Measurements from ENCODE around the gene NLRC3.

DNA sequence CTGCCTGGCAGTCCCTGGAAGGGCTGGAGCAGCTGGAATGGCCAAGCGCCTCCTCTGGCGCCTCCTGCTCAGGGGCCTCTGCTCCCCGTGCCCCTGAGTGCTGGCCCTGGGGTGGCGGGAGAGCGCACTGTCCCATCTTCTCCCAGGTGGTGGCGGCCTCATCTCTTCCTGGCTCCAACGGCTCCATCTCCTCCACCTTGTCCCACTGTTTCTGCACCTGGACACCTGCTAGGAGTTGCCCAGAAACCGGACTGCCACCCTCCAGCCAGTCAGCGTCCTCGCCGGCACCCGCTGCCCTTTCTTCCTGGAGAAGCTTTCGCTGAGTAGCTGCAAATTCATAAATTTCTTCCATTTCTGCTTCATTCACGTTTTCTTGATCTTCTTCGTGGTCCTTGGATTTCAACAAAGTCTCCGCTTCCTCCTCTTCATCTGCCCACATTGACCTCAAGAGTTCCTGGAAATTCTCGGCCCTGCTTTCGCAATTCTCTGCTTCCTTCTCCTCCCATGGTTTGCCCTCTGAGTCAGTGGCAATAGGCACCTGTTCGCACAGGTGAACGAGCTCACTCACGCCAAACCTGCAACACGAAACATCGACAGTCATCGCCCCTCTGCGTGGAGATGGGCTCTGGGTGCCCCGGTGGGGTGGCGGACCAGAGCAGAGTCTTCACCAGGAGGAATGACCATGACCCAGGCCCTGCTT is 13.7 kb upstream of the NLRC3 start:
- no peak for TF ChIP-seq POLR2A (IDR thresholded peaks at IDR 0.05)
- TF ChIP-seq, protein P1, sequence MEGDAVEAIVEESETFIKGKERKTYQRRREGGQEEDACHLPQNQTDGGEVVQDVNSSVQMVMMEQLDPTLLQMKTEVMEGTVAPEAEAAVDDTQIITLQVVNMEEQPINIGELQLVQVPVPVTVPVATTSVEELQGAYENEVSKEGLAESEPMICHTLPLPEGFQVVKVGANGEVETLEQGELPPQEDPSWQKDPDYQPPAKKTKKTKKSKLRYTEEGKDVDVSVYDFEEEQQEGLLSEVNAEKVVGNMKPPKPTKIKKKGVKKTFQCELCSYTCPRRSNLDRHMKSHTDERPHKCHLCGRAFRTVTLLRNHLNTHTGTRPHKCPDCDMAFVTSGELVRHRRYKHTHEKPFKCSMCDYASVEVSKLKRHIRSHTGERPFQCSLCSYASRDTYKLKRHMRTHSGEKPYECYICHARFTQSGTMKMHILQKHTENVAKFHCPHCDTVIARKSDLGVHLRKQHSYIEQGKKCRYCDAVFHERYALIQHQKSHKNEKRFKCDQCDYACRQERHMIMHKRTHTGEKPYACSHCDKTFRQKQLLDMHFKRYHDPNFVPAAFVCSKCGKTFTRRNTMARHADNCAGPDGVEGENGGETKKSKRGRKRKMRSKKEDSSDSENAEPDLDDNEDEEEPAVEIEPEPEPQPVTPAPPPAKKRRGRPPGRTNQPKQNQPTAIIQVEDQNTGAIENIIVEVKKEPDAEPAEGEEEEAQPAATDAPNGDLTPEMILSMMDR (IDR thresholded peaks at IDR 0.05), result no peak

All from uterus (tissue), 2 donors.